Stimulated activated naive CD8-positive, alpha-beta T cell treated with anti-CD3 and anti-CD28 coated beads, Interleukin-15, Interleukin-2, amounts not matched to agents 100 U/mL and 50 U/mL, for 24 hours (primary cell): ENCODE data around the gene TMC4.
"Not testable (repeated sequence)": the region's sequence is repeated elsewhere in the genome, so short reads cannot be mapped to it uniquely, and the experiment has no call there.

ENCODE experiments used
- ATAC-seq: fragments of 150-1000 bp; cut with Tn5 transposase; one replicate; pipeline ENCODE4 v1.10.0; 2021
- DNase-seq: peaks from one replicate; pipeline ENCODE4 v3.0.0; 2021

Gene TMC4

GRCh38 chr19:54179262-54179852 is 6.4 kb upstream of the TMC4 start:
- no peak for ATAC-seq
- DNase-seq = no peak

GRCh38 chr19:54178581-54179261 is 5.8 kb upstream of the TMC4 start:
- DNase-seq (no peak), ATAC-seq (peak; percentile 76)

GRCh38 chr19:54173951-54174834 is 1.2 kb upstream of the TMC4 start:
- no peak for ATAC-seq
- no peak for DNase-seq

GRCh38 chr19:54173359-54173699 is 369 bp upstream of the TMC4 start:
- no peak for DNase-seq
- ATAC-seq = no peak

- ATAC-seq, DNase-seq: not testable (repeated sequence)
These were observed 1.1 kb downstream of the TMC4 start for GRCh38 chr19:54171736-54172431.

- ATAC-seq (no peak), DNase-seq (no peak)
These were observed 3.7 kb downstream of the TMC4 start for GRCh38 chr19:54169149-54169740.

GRCh38 chr19:54168174-54168917 is 4.6 kb downstream of the TMC4 start:
- peak; percentile 98 for DNase-seq
- peak; percentile 86 for ATAC-seq

- DNase-seq = no peak
These were observed 7.7 kb downstream of the TMC4 start for GRCh38 chr19:54165222-54165621.

GRCh38 chr19:54164369-54165068 is 8.4 kb downstream of the TMC4 start:
- peak; percentile 7 for ATAC-seq
- DNase-seq = peak; percentile 83

More at GRCh38 chr19:54165222-54165621, 7.7 kb downstream of the TMC4 start:
- ATAC-seq = no peak

GRCh38 chr19:54162884-54163283 is 10.1 kb downstream of the TMC4 start:
- no peak for ATAC-seq
- no peak for DNase-seq

- ATAC-seq = peak; percentile 12
- DNase-seq = peak; percentile 84
These were observed 10.6 kb downstream of the TMC4 start for GRCh38 chr19:54162241-54162805.

GRCh38 chr19:54160854-54161253 is 12.1 kb downstream of the TMC4 start:
- DNase-seq = no peak
- no peak for ATAC-seq

GRCh38 chr19:54160182-54160811 is 12.7 kb downstream of the TMC4 start:
- no peak for ATAC-seq
- no peak for DNase-seq

- ATAC-seq (peak; percentile 96), DNase-seq (peak; percentile 96)
These were observed 13.4 kb downstream of the TMC4 start, which contains the start of gene LENG1 for GRCh38 chr19:54159352-54160181. LENG1 (minus strand) TSS chr19:54159721; CDS start chr19:54159695, 26 bp downstream.

- ATAC-seq (no peak), DNase-seq (peak; percentile 43)
These were observed 14.1 kb downstream of the TMC4 start for GRCh38 chr19:54158812-54159351.

GRCh38 chr19:54156953-54157352 is 16.0 kb downstream of the TMC4 start:
- ATAC-seq (no peak), DNase-seq (no peak)

GRCh38 chr19:54156490-54156889 is 16.5 kb downstream of the TMC4 start:
- DNase-seq (no peak), ATAC-seq (no peak)

GRCh38 chr19:54155694-54156093 is 17.3 kb downstream of the TMC4 start:
- ATAC-seq (no peak), DNase-seq (no peak)
